HUDEP-2 (cell line): ENCODE results near the gene CSNK2A1.
"Not testable (repeated sequence)": the region's sequence is repeated elsewhere in the genome, so short reads cannot be mapped to it uniquely, and the experiment has no call there.

Experiments used
- DNase-seq, 76 experiments: peaks; one replicate each; lab custom pipeline; 2025; ENCODE audit not compliant: unreplicated experiment in 76 of 76; lab: John Stamatoyannopoulos, UW

The CSNK2A1 gene

DNA sequence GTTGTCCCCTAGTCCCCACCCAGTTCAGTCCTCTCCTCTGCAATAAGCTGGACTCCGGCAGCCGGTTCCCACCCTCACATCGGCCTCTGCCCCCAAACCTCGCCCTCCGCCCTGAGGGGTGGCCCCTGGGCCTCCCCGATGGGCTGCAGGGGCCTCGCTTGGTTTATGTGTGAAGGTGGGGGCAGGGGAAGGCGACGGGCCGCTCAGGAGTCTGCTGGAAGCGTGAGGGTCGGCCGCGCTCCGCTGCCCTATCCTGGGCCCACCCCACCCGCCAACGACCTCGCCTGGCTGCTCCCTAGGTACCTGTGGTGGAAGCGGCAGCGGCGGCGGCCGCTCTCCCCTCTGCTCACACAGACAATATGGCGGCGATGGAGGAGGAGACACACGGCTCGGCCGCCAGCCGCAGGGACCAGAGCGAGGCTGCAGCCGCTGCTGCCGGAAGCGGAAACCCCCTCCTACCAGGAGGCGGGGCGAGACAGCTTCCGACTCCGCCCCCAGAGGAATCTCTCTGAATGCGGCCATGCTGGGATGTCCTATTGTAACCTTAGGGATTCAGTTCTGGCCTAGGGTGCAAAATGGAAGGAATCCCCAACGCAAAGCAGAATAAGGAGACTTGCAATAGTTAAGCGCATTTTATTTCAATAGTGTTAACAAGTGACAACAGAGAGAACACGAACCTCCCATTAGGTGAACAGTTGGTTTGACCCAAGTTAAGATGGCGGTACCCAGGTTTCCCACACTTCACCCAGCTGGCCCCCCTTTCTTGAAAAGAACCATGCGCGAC is at the start of gene CSNK2A1:
CSNK2A1 (minus strand) TSS at position 422 of the 784 bp plus-strand sequence. CDS start 35,239 bp downstream, outside the sequence.
- DNase-seq: peak in 75 of 76 experiments; percentile 43 to 96 (median 89)

DNA sequence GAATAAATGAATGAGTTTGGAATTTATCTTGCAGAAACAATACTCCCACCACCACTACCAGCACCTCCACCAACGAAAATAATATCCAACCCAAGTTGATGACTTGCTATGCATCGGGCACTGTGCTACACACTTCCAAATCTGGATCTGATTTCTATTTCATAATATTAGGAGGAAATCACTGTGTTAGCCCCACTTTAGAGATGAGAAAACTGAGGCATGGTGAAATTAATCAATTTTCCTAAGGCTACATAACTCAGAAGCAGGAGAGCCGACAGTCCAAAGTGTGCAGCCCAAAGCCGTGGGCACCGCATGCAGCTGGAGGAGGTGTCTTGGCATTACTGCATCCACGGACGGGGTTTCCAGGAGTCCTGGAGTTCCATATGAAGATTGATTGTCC is 48.9 kb upstream of the CSNK2A1 start:
- no peak for DNase-seq

DNA sequence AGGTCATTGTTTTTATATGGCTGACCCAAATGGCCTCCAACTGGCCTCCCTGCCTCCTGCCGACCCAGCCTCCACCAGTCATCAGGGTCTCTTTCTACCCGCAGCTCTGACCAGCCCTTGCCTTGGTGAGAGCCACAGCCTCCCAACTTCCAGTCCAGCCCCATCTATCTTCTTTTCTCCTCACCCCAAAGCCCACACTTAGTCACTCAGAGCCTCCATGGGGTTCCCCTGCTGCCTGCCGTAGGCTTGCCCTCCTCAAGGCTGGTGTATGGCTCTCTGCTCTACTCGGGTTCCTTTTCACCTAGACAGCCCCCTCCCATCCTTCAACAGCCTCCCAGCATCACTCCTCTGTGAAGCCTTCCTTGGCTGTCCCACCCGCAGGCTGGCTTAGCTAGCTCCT is 48.4 kb upstream of the CSNK2A1 start:
- DNase-seq: no peak

DNA sequence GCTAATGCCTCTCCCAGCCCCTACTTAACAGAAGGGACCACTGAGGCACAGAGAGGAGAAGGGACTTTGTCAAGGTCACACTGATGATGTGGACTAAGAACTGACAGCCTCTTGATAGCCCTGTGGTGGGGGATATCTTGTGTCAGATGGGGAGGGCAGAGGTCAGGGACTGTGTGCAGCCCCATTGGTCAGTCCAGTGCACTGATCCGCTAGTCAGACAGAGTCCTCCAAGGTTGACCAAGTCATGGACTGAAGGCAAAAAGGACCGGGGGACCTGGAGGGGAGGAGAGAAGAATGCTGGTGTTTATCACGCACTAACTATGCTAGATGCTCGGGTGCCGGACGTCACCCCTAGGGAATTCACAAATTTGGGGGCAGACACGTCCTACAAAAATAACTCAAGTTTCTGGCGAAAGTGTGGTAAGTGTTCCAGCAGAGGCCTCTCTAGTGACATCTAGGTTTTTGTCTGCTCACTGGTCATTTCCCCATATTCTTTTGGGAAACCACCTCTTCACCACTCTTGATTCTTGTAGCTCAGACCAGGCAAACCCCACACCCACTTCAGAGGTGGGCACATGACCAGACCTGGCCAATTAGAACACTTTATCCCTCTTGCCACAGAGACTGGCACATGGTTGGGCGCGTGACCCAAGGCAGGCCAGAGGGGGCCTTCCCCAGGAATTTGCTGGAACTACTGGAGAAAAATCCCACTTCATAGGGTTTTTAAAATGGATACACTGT is 45.5 kb upstream of the CSNK2A1 start:
- no peak for DNase-seq

DNA sequence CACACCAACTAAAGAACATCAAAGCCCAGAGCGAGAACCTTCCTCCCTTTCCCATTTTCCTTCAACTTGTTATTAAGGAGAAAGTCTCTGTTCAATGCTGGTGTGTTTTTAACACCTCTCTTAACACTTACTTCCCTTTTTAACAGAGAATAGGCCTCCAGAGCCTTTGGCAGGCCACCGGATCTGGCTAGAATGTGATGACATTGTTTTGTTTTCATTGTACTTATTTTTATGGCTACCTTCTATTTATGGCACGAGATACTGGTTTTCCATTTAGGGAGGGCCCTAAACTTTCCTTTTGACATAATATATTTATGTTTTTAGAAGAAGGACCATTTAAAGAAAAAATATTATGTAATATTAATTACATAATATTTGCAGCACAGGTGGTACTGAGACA is 44.9 kb upstream of the CSNK2A1 start:
- DNase-seq: no peak

DNA sequence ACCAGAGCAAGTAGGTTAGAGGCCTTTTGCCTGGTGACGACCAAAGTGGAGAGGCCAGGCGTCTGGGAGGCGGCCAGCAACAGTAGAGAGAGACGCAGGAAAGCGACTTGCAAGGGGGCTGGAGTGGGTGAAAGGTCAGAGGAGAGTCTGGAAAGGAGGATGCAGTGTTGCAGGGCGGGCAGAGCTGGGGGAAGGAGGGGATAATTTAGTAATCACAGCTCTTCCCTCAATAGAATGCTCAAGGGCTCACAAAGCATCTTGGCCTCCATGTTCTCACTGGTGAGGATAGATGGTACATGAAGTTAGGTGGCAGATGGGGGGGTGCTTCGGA is 41.3 kb upstream of the CSNK2A1 start:
- no peak for DNase-seq

DNA sequence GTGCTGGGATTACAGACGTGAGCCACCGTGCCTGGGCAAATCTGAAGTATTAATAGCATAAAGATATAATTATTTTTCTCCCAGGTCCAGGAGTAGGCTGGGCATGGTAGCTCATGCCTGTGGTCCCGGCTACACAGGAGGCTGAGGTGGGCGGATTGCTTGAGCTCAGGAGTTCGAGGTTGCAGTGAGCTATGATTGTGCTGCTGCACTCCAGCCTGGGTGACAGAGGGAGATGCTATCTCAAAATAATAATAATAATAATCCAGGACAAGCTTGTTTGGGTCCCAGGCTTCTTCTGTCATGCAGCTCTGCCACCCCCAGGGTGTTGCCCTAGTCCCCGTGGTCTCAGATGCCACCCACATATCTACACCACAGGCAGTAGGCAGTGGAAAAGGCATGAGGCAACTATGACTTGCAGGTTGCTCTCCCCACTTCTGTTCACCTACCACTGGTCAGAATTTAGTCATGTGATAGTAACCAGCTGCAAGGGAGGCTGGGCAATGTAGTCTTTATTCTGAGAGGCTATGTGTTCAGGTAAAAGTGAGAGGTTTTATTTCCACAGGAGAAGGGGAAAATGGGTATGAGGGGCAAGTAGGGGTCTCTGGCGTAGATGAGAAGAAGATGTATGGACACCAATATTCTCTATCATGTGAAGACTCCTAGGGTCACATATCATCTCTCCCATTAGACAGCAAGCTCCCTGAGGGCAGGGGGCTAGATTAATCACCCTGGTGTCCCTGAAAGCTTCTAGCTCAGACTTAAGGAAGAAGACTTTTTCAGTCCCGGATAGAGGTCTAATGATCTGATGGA is 40.8 kb upstream of the CSNK2A1 start:
- DNase-seq: peak in 2 of 76 experiments; percentile 6 to 8

DNA sequence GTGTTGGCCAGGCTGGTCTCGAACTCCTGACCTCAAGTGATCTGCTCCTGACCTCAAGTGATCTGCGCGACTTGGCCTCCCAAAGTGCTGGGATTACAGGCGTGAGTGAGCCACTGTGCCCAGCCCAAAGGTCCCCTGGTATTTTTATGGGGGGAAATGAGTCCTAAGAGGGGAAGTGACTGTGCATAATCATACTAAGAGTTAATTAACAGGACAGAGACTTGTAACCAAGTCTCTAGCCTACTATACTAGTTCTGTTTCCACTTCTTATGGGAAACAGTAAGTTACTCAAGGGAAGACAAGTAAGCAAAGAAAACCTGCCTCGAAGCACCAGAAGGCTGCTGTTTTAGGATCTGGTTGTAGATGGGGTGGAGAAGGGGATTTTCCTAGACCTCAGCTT is 38.6 kb upstream of the CSNK2A1 start:
- DNase-seq: no peak

DNA sequence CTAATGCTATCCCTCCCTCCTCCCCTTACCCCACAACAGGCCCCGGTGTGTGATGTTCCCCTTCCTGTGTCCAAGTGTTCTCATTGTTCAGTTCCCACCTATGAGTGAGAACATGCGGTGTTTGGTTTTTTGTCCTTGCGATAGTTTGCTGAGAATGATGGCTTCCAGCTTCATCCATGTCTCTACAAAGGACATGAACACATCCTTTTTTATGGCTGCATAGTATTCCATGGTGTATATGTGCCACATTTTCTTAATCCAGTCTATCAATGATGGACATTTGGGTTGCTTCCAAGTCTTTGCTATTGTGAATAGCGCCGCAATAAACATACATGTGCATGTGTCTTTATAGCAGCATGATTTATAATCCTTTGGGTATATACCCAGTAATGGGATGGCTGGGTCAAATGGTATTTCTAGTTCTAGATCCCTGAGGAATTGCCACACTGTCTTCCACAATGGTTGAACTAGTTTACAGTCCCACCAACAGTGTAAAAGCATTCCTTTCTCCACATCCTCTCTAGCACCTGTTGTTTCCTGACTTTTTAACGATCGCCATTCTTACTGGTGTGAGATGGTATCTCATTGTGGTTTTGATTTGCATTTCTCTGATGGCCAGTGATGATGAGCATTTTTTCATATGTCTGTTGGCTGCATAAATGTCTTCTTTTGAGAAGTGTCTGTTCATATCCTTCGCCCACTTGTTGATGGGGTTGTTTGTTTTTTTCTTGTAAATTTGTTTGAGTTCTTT is 35.5 kb upstream of the CSNK2A1 start:
- DNase-seq: not testable (repeated sequence)

DNA sequence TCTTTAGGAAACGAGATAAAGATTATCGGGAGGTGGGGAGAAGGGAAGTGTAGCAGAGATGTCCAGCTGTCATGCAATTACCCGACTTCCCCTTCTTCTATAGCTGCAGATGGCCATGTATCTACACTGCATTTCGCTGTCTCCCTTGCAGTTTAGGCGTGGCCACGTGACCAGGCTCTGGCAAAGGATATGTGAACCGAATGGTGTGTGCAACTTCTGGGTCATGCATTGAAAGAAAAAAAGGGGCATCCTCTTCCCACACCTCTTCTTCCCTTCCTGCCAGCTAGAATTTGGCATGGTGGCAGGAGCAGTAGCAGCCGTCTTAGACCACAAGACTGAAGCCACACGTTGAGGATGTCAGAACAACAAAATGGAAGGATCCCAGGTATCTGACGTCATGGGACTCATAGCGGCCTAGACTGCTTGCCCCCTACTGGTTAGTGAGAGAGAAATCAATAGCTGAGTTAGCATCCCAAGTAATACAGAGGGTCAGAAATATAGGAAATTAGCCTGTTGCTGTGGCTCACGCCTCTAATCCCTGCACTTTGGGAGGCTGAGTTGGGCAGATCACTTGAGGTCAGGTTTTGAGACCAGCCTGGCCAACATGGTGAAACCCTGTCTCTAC is 33.7 kb upstream of the CSNK2A1 start:
- DNase-seq: peak in 2 of 76 experiments; percentile 24 to 42

DNA sequence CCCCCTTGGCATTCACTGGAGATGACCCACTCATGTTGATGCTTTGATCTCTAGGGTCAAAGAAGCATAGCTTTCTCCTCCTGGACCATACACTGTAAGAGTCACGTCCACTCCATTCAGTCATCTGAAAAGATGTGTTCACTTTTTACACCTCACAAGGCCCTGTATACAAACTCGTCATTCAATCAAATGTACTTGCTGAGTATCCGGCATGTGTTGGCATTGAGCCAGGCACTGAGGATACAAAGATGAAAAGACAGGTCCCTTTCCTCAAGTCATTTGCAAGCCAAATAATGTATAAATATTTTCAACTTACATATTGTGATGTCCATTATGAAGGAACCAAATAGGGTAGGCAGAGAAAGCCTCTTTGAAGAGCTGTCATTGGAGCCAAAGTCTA is 32.6 kb upstream of the CSNK2A1 start:
- DNase-seq: no peak

DNA sequence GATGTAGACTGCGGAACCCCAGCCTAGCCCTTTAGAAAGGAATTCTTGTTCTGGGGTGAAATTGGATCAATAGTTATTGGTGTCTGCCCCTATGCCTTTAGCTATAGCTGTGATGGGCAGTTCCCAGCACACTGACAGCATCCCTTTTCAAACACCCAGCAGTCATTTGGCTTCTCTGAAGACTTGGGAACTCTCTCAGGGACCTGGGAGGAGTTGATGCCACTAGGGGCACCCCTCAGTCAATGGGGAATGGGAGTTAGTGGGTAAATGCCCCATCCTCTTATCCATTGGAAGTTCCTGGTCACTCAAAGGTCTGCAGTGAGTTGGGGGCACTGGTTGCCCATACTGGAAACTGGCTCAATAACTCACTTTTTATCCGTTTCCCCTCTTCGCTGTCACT is 31.6 kb upstream of the CSNK2A1 start:
- no peak for DNase-seq

DNA sequence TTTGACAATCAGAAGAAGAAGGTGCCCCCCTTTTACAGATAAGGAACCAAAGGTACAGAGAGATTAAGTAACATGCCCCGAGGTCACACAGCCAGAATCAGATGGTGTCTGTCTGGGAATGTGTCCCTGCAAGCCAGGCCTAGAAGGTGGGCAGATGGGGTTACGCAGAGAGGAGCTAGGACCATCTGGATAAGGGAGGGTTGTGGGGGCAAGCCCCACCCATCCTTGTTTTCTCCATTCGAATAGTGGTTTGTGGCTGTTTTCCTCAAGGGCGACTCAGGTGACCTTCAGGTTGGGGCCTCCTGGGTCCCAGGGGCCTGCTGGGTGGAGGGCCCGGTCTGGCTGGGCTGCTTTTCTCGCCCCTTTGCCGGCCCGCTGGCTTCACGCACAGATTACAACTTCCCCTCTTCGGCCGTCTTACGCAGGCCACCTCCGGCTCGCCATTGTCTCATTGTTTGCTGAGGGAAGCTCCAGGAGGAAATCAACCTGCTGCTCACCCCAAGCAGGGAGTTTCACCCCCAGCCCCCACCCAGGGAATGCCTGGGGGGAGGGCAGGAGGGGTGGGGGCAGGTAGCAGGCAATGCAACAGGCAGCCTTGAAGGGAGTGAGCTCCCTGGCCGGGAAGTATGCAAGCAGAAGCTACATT is 30.8 kb upstream of the CSNK2A1 start:
- no peak for DNase-seq

DNA sequence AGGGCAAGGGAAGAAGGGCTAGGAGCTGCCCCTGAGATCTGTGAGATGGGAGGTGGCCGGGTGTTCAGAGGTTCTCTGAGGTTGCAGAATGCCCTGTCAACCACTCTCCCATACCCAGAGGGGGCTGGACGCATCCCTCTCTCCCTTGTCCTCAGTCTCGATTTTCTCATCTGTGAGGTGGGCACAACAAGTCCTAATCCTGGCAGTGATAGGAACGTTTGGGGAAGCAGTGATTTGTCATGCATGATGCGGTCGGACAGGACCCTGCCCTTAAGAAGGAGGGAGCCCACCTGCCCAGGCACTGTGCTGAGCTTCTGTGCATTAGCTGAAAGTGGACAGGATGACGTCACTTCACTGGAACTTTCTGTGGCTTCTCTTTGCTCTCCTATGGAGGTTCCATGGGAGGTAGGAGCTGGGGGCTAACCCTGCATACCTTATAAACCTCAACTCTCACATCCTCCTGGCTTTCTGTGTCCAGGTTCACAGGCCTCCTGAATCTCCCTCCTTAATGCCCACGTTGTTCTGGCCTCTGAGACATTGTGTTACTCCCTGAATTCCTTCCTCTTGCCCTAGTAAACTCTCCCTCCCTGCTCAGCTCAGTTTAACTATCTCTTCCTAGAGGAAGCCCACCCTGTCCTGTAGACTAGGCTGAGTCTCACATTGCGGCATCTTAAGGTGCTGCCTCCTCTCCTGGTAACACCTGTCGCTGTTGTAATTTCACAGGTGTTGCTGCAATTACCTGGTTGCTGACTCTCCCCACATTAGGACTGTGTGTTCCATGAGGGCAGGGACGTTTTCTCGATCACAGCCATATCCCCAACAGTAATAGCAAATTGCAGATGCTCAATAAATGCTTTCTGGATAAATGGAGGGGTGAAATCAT is 30.1 kb upstream of the CSNK2A1 start:
- no peak for DNase-seq

DNA sequence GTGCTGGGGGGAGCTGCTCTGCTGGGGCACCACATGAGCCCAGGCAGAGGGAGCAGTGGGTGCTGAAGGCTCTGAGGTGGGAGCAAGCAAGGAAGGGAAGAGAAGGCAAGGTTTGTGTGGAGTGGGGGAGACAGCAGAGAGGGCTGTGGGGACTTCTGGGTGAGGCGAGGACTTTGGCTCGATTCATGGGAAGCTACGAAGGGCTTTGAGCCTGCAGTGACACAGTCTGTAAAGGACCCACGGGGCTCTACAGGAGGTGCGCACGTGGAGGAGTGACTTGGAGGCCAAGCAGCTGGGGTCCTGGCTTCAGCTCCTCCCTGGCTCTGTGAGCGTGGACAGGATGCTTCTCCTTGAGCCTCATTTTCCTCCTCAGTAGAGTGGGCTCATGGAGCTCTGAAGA is 29.1 kb upstream of the CSNK2A1 start:
- no peak for DNase-seq

DNA sequence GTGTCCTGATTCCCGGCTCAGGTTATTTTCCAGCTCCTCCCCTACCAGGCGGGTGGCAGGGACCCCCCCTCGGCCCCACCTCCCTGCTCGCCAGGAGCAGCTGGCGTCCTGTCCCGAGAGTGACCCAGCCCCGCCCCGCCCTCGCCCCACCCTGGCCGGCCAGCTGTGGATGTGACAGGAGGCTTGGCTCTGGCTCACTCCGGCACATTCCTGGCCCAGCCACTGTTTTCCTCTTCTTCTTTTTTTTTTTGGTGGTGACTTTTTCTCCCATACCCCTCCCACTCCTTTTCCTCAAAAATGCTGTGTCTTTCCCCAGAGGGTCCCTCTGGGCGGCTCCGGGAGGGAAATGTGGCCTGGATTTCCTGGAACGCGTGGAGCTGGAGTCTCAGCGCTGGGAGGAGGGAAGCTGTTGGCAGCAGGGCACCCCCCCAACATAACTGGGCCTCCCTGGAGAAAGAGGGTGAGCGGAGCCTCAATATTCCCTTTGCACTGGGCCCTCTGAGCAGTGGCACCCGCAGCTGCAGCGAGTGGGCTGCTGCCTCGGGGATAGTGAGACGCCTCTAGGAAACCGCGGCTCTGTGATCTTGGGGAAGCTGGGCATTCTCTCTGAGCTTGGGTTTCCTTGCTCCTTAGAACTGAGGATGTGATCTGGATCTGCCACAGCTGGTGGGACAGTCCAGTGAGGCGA is 28.3 kb upstream of the CSNK2A1 start:
- DNase-seq: no peak

DNA sequence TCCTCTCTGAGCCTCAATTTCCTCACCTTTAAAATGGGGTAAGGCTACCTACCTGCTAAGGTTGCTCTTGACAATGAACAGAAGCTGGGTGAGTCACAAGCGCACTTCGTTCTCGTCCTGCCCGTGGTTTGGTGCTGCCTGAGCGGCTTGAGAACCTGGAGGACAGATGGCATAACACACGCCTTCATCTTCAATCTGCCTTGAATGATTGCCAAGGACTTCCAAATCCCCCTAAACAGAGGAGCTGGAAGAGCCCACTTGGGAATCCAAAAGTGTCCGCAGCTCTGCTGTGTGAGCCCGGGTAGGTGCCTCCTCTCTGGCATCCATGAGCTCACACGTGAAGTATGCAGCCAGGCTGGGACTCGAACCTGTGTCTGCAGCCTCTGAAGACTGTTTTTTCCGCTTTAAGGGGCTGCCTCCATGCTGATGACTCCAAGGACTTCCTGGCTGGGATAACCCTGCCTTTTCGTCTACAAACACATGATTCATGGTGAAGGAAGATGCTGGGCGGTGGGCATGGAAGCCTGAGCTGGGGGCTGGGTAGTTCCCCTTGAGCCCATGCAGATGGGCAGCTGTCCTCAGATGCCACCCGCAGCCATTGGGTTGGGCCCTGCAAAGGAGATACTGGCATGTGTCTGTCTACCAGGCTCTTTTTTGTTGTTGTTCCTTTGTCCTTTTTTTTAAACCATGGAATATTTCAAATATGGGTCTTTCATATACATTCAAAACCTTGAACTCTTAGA is 25.3 kb upstream of the CSNK2A1 start:
- no peak for DNase-seq
